ENCODE measurements around the gene TUBB.

The TUBB gene

DNA sequence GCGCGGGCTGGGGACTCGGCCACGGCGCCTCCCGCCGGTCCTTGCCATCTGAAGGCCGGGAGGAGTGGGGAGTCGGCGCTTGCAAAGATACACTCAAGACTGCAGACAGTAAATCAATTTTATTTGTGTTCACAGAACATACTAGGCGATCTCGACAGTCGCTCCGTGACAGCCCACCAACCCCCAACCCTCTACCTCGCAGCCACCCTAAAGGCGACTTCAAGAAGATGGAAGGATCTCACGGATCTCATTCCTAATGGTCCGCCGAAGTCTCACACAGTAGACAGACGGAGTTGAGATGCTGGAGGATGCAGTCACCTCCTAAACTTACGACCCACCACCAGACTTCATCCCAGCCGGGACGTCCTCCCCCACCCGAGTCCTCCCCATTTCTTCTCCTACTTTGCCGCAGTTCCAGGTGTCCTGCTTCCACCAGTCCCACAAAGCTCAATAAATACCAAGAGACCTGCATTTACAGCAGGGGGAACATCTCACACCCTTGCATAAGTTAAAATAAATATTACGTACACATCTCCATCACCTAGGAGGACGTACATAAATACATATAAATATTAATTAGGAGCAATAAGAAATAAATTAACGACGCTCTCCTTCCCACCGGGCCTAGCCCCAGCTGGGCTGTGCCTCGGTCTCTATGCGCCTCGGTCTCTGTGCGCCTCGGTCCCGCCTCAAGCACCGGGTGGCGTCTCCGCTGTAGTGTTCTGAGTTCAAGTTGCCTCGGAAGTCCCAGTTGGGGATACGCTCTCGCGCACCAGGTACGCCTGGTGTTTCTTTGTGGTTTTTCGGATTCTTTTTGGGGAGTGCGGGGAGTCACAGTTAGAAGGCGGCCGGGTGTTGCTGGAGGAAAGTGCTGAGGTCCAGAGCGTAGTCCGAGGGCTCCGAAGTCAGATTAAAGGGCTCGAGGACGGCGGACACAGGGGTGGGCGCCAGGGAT is 23.2 kb downstream of the TUBB start:
- DNase-seq (ENCODE audit: extremely low spot score) = no peak
- TF ChIP-seq, protein P1, sequence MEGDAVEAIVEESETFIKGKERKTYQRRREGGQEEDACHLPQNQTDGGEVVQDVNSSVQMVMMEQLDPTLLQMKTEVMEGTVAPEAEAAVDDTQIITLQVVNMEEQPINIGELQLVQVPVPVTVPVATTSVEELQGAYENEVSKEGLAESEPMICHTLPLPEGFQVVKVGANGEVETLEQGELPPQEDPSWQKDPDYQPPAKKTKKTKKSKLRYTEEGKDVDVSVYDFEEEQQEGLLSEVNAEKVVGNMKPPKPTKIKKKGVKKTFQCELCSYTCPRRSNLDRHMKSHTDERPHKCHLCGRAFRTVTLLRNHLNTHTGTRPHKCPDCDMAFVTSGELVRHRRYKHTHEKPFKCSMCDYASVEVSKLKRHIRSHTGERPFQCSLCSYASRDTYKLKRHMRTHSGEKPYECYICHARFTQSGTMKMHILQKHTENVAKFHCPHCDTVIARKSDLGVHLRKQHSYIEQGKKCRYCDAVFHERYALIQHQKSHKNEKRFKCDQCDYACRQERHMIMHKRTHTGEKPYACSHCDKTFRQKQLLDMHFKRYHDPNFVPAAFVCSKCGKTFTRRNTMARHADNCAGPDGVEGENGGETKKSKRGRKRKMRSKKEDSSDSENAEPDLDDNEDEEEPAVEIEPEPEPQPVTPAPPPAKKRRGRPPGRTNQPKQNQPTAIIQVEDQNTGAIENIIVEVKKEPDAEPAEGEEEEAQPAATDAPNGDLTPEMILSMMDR (IDR thresholded peaks at IDR 0.05; ENCODE audit: control extremely low read depth, extremely low read depth, low read depth, missing control alignments) = no peak
- POLR2A ChIA-PET = interaction anchor here (0.6 kb wide), 1 partner anchor 95 kb away, joined by 4 read pairs; no protein-coding TSS in a partner anchor
- CTCF ChIA-PET = interaction anchor here (1.0 to 2.1 kb wide), 4 partner anchors 11 to 84 kb away, joined by 3 to 8 read pairs (median 4); no protein-coding TSS in a partner anchor

DNA sequence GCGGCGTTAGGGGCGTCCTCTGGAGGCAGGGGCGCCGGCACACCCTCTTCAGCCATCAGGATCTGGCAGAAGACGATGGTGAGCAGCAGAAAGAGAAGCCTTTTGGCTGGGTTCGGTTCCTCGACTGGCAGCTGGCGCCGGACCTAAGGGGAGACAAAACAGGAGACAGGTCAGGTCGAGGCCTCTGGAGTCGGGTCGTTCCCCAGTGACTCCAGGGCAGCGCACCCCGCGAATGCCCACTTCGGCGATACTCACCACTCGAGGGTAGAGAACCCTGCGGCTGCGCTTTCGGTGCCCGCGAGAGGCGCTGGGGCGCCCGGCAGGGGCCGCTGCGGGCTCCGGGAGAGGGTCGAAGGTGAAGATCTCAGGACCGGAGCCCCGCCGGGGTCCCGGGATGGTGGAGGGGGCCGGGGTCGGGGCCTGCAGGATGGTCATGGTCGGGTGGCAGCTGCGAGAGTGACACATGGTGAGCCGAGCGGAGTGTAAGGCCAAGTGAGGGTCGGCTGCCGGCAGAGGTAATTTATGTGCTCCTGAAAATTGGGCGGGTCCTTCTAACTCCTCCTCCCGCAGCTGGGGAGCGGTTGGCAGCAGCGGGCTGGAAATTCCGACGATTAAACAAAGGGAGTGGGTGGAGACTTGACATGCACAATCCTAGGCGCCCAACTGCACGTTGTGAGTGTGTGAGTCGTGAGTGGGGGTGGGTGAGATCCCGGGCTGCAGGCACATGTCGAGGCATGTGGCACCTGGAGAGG is 24.1 kb downstream of the TUBB start, which contains the start of gene IER3:
Gene IER3, minus strand, starts transcription at position 494 of the 752 bp plus-strand sequence. Its CDS starts 29 bp downstream, at position 465.
- ChIA-PET POLR2A (interaction anchor here (0.6 to 1.0 kb wide), 9 partner anchors 8 to 138 kb away, joined by 3 to 7 read pairs (median 3); no protein-coding TSS in a partner anchor), CTCF (interaction anchor here (0.6 to 2.1 kb wide), 11 partner anchors 8 to 343 kb away, joined by 3 to 8 read pairs (median 4); no protein-coding TSS in a partner anchor)
- TF ChIP-seq, protein P1 (IDR thresholded peaks at IDR 0.05; ENCODE audit: control extremely low read depth, extremely low read depth, low read depth, missing control alignments) = peak; percentile 66
- DNase-seq (ENCODE audit: extremely low spot score) = peak; percentile 78

DNA sequence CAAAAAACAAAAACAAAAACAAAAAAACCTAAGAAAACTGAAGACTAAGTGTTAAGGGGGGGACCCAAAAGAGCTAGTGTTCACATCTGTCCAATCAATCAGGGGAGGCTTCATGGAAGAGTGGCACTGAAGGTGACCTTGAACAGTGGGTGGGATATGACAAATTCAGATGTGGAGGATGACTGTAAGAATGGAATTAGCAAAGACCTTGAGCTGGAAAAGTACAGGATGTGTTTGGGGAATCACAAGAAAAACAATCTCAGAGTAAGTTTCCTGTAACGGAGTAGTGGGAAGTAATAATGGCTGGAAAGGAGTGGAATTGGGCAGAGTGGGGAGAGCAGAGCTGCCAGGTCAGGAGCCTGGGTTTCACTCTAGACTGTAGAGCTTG is 27.1 kb downstream of the TUBB start:
- TF ChIP-seq, protein P1 (IDR thresholded peaks at IDR 0.05; ENCODE audit: control extremely low read depth, extremely low read depth, low read depth, missing control alignments) = no peak
- DNase-seq (ENCODE audit: extremely low spot score) = no peak
- CTCF ChIA-PET = interaction anchor here (1.3 to 2.3 kb wide), 4 partner anchors 10 to 158 kb away, joined by 3 to 9 read pairs (median 6); no protein-coding TSS in a partner anchor
- POLR2A ChIA-PET = no interaction called here

DNA sequence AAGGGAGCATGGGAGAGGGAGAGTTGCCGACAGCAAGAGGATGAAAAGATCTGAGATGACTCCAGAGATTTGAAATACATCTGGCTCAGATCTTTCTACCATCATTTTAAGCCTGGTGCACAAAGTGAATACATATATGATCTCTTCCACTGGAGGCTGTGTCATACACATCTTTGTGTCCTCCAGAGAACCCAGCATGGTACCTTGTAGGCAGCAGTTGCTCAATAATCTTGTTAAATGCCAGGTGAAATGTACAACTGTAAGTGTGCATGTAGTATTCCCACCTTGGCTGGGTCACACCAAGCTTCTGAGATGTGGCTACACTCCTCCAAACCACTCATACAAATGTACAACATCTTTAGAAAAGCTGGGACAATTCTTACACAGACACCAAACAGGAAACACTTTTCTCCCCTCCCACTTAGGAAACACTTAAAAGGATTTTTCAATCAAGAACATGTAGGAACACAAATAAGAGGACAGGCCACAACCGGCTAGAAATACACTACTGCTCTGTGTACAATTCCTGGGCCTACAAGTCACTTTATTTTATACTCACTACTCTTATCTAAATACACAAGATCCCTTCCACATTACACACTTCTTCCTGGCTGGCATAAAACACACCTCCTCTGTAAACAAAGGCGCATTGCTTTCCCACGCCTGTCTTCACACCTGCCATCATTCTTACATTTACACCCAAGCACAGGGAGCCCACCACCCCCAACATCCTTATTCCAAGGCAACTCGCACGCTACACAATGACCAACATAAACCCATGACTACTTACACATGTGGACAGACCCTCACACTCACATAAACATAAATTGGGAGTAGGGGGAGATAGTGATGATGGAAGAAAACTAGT is 28.0 kb downstream of the TUBB start:
- TF ChIP-seq, protein P1 (IDR thresholded peaks at IDR 0.05; ENCODE audit: control extremely low read depth, extremely low read depth, low read depth, missing control alignments) = no peak
- ChIA-PET CTCF (interaction anchor here (1.3 to 2.0 kb wide), 3 partner anchors 18 to 158 kb away, joined by 3 to 9 read pairs (median 6); no protein-coding TSS in a partner anchor), POLR2A (interaction anchor here (1.0 kb wide), 1 partner anchor 9 kb away, joined by 7 read pairs; no protein-coding TSS in a partner anchor)
- no peak for DNase-seq (ENCODE audit: extremely low spot score)

DNA sequence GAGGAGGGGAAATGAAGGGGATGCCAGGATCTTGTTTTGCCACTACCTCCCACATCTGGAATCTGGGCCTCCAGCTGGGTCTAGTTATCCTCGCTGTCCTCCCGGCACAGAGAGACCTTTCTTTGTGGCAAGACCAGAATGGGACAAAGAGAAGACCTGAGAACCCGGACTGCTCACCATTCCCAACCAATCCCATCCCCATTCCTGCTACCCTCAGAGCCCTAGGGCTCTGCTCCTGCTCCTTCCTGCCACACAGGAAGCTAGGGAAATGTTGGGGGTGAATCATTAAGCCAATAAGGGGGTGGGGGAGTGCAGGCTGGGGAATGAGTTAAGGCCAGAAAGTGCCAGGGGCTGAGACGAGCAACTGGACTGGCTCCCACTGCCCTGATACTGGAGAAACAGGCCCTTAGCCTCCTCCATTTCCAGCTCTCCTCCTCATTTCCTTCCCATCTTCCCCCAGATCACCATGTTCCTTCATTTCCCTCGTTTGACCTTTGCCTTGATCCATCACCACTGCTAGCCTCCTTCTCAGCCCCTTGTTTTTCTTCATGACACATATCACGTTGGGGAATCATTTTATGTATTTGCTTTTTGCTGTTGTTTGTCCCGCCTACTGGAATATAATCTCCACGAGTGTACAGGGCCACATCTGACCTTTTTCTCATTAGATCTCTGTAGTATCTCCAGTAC is 28.8 kb downstream of the TUBB start:
- DNase-seq (ENCODE audit: extremely low spot score) = no peak
- ChIA-PET POLR2A (interaction anchor here (1.0 kb wide), 1 partner anchor 8 kb away, joined by 7 read pairs; no protein-coding TSS in a partner anchor), CTCF (interaction anchor here (1.0 to 2.0 kb wide), 4 partner anchors 10 to 330 kb away, joined by 3 to 6 read pairs (median 4); no protein-coding TSS in a partner anchor)
- TF ChIP-seq, protein P1 (IDR thresholded peaks at IDR 0.05; ENCODE audit: control extremely low read depth, extremely low read depth, low read depth, missing control alignments) = no peak

All from GM10248 (cell line).